Stimulated activated CD4-positive, alpha-beta T cell treated with anti-CD3 and anti-CD28 coated beads, Interleukin-4, amount 100 ng/mL, for 24 hours (primary cell): Measurements from ENCODE around the gene TNS1.
"Not testable (repeated sequence)": the region's sequence is repeated elsewhere in the genome, so short reads cannot be mapped to it uniquely, and the experiment has no call there.

Source experiments
- DNase-seq: peaks from one replicate; pipeline ENCODE4 v3.0.0-alpha.2; 2020

Gene TNS1

GRCh38 chr2:217825469-217826235 is 177.1 kb downstream of the TNS1 start:
- DNase-seq: no peak

GRCh38 chr2:217824223-217824622 is 178.6 kb downstream of the TNS1 start:
- no peak for DNase-seq

GRCh38 chr2:217823626-217824025 is 179.2 kb downstream of the TNS1 start:
- no peak for DNase-seq

GRCh38 chr2:217822296-217823252 is 180.2 kb downstream of the TNS1 start:
- no peak for DNase-seq

GRCh38 chr2:217821536-217822147 is 181.2 kb downstream of the TNS1 start:
- no peak for DNase-seq

- no peak for DNase-seq
Measured at GRCh38 chr2:217820904-217821303, 181.9 kb downstream of the TNS1 start.

GRCh38 chr2:217820091-217820819 is 182.5 kb downstream of the TNS1 start:
- DNase-seq: no peak

GRCh38 chr2:217818293-217818850 is 184.4 kb downstream of the TNS1 start:
- no peak for DNase-seq

- no peak for DNase-seq
Measured at GRCh38 chr2:217817466-217818292, 185.1 kb downstream of the TNS1 start.

- DNase-seq: no peak
Measured at GRCh38 chr2:217816396-217816869, 186.4 kb downstream of the TNS1 start.

- DNase-seq: no peak
Measured at GRCh38 chr2:217813828-217814227, 189.0 kb downstream of the TNS1 start.

GRCh38 chr2:217812170-217812569 is 190.6 kb downstream of the TNS1 start:
- DNase-seq: no peak

- no peak for DNase-seq
Measured at GRCh38 chr2:217810260-217810659, 192.5 kb downstream of the TNS1 start.

- no peak for DNase-seq
Measured at GRCh38 chr2:217809736-217810135, 193.1 kb downstream of the TNS1 start.

GRCh38 chr2:217808967-217809366 is 193.8 kb downstream of the TNS1 start:
- not testable (repeated sequence) for DNase-seq

- no peak for DNase-seq
Measured at GRCh38 chr2:217808326-217808725, 194.5 kb downstream of the TNS1 start.

GRCh38 chr2:217807753-217808152 is 195.0 kb downstream of the TNS1 start:
- no peak for DNase-seq

GRCh38 chr2:217807025-217807424 is 195.8 kb downstream of the TNS1 start:
- DNase-seq: no peak

- DNase-seq: no peak
Measured at GRCh38 chr2:217806482-217806765, 196.4 kb downstream of the TNS1 start.

- DNase-seq: no peak
Measured at GRCh38 chr2:217805668-217806481, 196.9 kb downstream of the TNS1 start.
